ENCODE measurements around the gene HMGCS1.
"Not testable (repeated sequence)": the region's sequence is repeated elsewhere in the genome, so short reads cannot be mapped to it uniquely, and the experiment has no call there.

HMGCS1 gene

DNA sequence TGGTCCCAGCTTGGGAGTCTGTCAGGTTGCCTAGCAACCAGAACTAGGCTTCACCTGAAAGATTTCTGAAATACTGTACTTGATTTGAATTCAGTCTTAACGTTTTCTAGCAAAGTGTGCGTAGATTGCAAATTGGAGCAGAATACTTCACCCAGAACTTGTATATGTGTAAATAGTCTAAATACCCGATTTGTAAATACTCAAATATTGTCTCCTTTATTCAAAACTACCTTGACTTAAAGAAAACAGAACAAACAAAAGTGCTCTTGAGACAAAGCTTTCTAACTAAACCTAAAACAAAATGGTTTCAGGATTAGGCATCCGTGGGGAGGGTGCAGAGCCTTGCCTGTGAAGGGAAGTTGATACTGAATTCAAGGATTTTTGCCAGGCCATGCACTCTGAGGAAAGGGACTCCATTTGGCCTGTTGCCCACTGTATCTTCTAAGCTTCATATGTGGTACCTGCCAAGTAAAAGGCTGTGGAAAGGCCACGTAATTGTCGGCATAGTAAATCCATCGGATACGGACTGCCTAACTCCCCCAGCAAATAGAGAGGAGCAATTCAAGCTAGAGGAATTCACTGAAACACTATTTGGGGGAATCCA is 744 bp upstream of the HMGCS1 start:
- in situ Hi-C loops (cut with MboI; ENCODE audit: low sequenced_read_pairs): no loop called here

DNA sequence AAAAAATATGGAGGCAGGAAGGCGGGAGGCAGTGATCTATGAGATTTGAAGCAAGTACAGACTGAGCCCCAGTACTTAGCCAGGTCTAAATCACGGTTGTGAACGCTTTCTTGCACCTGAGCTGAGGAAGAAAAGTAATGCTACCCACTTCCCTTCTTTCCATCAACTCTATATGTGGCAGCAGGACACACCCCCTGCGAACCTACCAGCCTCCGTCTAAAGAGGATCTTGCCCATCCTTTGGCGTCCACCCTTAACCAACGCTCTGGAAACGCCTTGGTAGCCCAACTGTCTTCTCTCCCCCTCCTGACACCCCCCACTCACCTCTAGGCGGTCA is 545 bp downstream of the HMGCS1 start:
- in situ Hi-C loops (cut with MboI; ENCODE audit: low sequenced_read_pairs): no loop called here

DNA sequence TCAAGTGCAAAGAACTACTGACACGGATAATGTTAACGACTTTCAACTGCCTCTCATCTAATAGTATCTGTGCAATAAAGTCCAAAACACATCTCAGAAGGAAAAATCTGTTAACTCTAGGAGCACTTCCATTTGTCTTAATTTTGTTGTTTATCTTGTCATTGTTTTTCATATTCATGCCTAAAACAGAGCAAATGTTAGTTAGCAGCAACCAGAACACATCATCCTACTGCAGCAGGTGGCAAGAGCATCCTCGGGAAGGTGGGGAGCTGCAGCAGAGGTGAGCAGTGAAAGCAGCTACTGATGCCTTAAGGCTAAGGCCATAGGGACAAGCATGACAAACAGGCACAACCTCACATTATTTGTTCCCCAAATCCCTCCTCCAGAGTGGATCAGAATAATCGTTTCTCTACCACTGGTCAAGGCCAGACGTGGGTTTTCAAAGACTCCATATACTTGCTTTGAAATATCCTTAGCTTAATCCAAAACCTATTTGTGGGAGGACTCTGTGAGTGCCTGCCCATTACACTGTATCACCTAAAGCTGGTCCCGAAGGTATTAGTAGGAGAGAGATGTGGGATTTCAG is 1.0 kb downstream of the HMGCS1 start:
- in situ Hi-C loops (cut with MboI; ENCODE audit: low sequenced_read_pairs): no loop called here

DNA sequence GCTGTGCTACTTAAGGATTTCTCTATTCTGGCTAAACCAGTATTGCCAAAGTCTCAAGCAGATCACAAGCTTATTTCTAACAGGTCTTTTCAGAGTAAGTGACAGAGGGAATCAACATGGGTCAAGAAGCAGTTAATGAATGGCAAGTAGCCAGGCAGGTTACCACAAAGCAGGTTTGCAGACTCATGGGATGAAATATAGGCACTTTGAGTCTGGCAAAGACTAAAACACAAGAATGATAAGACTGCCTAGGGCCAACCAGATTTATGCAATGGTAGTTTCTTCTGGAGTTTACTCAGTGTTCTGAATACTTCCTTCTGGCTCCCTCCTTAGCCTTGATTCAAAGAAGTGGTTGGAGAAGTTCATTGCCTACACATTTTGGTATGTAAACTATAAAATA is 3.6 kb downstream of the HMGCS1 start:
- in situ Hi-C loops (cut with MboI; ENCODE audit: low sequenced_read_pairs): no loop called here

DNA sequence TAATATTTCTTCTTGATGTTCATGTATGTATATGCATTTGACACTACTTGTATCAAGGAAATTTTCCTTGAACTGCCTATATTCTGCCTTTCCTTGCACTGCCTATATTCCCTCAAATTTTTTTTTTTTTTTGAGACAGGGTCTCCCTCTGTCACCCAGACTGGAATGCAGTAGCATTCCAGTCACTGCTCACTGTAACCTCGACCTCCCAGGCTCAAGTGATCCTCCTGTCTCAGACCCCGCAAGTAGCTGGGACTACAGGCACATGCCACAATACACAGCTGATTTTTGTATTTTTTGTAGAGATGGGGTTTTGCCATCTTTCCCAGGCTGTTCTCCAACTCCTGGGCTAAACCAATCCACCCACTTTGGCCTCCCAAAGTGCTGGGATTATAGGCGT is 4.1 kb downstream of the HMGCS1 start:
- in situ Hi-C loops (cut with MboI; ENCODE audit: low sequenced_read_pairs): no loop called here

DNA sequence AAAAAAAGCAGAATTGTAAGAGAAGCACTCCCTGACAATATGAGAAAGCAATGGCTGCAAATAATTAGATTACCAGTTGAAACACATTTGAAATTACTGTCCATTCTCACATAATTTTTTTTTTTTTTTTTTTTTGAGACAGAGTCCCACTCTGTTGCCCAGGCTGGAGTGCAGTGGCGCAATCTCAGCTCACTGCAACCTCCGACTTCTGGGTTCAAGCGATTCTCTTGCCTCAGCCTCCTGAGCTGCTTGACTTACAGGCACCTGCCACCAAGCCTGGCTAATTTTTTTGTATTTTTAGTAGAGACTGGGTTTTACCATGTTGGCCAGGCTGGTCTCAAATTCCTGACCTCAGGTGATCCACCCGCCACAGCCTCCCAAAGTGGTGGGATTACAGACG is 6.3 kb downstream of the HMGCS1 start:
- in situ Hi-C loops (cut with MboI; ENCODE audit: low sequenced_read_pairs): not testable (repeated sequence)

DNA sequence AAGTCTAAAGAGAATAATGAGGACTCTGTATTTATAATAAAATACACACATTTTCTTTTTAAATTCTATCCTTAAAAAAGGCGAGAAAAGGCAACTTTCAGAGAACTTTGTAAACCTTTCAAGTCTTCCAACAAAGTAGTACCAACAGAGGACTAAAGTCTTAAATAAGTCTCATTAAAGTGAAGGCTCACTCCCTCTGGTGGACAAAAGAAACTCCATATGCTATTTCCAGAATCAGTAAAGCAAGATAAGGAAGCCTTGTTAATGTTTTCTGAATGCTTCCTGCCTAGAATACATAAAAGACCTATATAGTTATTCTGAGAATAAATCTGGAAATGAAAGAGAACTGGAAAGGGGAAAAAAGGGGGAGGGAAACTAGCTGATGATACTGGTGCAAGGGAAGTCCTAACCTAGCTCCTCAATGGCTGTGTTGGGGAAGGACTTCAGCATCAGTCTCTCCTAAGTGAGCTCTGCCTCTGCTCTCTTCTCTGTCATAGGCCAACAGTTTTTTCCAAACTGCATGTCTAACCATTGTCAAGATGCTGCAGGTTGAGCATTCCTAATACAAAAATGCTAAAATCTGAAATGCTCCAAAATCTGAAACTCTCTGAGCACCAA is 7.2 kb downstream of the HMGCS1 start:
- in situ Hi-C loops (cut with MboI; ENCODE audit: low sequenced_read_pairs): no loop called here

DNA sequence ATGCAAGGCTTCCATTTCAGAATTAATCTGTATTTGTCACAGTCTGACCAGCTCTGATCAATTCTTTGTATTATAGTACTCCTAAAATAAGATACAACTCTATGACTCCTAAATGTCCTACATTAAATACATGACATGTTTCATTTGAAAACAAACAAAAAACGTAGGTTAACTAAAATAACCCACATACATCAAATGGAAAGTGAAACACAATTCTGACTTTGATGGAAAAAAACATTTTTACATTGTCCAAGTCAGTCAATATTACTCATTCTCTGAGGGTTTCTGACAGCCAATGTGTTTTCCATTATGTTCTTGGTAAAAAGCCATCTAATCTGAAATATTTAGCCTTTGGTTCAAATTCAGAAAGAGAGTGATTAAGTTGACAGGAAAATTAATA is 8.7 kb downstream of the HMGCS1 start:
- in situ Hi-C loops (cut with MboI; ENCODE audit: low sequenced_read_pairs): no loop called here

DNA sequence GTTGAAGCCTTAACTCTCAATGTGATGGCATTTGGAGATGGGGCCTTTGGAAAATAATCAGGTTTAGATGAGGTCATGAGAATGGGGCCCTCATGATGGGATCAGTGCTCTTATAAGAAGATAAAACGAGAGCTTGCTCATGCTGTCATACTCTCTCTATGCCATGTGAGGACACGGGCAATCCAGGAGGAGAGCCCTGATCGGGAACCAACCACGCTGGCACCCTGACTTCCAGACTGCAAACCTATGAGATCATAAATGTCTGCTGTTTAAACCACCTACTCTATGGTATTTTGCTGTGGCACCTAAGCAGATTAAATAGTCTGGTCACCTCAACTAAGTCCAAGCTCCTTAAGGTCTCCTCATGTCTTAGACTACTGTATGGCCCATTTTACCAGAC is 10.0 kb downstream of the HMGCS1 start:
- in situ Hi-C loops (cut with MboI; ENCODE audit: low sequenced_read_pairs): no loop called here

DNA sequence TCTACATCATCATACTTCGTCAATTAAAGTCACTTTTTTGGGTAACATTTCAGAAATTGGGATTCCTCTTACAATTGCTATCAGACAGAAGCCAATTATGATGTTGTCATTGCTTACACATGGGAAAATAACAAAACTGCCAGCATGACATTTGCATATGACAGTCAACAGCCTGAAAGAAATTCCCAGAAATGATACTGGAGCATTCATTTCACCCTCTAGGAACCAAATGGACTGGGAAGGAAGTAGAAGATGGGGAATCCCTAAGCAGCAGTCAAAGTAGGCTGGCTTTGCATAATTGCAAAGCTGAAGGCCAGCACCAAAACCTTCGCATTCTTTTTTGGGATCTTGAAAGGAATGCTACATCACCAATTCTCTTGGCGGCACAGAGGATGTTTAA is 10.7 kb downstream of the HMGCS1 start:
- in situ Hi-C loops (cut with MboI; ENCODE audit: low sequenced_read_pairs): no loop called here

DNA sequence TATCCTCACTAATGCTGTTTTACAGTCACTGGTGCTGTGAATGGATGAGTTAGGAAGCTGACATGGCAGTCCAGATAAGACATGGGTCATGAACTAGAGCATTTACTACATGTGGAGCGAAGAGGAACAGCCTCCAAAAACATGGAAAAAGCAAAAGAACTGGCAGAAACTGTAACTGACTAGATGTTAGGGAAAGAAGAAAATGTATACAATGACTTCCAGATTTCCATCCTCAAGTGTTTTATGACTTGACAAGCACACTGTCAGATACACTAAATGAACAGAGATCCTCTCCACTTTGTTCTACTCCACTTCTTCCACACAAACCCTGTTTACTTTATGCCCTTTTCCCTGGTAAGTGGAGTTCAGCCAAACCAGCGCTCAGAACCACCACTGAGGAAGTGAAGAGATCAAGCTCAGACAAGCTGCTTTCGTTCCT is 11.5 kb downstream of the HMGCS1 start:
- in situ Hi-C loops (cut with MboI; ENCODE audit: low sequenced_read_pairs): no loop called here

DNA sequence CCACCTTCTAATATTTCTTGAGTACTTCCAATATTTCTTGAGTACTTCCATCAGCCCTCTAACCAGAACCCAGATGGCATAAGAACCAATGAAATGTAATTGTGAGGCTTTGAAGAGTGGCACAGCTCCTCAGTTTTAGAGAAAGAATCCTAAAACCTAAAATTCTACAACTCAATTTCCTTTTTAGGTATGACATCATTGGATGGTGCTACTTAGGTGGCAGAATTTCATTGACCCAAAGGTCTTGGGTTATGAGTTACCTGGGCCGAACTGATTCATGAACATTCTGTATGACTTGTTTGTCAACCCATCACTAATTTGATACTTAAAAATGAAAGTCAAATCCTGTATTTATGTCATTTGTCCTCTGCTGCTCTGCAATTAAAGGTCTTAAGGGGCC is 13.1 kb downstream of the HMGCS1 start:
- in situ Hi-C loops (cut with MboI; ENCODE audit: low sequenced_read_pairs): no loop called here

DNA sequence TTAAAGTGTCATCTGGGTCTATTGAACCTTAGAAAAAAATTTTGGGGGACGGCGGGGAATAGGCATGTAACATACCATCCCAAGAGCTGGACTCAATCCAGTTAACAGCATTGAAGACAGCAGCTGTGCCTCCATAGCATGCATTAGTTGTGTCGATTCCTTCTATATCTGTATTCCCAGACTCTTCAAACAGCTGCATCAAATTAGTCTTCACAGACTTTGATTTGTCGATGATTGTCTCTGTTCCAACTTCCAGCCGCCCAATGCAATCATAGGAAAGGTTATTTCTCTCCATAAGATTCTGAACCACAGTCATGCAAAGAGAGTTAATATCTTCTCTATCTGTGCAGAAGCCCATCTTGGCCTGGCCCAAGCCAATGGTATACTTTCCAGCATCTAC is 14.8 kb downstream of the HMGCS1 start:
- in situ Hi-C loops (cut with MboI; ENCODE audit: low sequenced_read_pairs): no loop called here

DNA sequence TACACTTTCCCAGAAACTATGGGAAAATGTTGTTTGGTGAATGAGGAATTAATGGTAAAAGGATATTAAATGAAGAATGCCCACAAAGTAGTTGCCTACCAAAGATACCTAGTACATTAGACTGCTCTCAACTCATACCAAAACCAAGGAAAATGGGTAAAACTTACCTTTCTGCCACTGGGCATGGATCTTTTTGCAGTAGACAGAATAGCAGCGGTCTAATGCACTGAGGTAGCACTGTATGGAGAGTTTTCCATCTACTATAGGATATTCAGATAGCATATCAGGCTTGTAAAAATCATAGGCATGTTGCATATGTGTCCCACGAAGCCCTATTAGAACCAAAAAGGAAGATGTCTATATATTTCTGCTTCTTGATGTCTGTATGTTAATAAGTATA is 16.4 kb downstream of the HMGCS1 start:
- in situ Hi-C loops (cut with MboI; ENCODE audit: low sequenced_read_pairs): no loop called here

DNA sequence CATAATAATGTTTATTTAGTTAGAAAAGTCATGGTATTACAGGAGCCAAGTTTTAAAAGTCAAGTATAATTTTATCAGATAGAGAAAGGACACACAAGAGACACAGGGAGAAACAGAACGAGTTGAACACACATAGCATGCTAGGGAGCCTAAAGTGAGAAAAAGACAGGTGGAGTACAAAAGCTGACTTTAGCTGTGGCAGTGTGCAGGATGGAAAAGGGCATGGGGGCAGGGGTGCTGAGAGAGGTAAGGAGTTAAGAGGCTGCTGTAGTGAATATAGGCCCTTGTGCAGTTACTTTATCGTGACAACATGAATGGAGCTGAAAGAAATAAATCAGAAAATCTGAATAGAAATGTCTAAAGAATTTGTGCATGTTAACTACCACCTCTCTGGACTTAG is 18.0 kb downstream of the HMGCS1 start:
- in situ Hi-C loops (cut with MboI; ENCODE audit: low sequenced_read_pairs): no loop called here

DNA sequence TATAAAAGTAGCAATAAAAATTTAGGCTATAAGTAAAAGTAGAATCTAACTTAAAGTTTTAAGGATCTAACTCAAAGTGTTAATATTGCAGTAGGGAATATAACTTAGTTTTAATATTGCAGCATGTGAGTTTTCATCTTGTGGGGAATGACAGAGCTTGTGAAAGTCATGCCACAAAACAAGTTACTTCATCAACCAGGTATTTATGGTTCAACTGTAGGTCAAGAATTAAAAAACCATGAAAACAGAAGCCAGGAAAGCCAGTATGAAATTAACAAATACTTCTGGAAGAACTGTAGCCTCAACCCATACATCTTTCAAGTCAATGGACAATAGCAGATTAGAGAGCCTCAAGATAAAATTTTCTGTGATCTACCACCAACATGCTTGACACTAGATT is 19.0 kb downstream of the HMGCS1 start:
- in situ Hi-C loops (cut with MboI; ENCODE audit: low sequenced_read_pairs): no loop called here

DNA sequence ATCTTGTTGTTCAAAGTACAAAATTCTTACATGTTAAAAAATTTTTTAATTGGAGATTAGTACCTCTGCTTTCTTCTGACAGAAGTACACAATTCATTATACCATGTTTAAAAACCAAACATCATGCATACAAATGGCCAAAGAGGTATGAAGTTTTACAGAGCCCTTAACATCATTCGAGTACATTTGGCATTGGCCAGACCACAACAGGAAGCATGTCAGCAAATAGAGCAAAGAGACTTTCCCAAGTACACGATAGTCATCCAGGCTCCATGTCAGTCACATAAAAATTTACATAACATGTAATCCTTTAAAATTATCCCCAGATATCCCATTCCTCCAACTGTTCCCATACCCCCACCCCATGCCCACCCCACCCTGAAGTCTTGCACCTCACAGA is 22.5 kb downstream of the HMGCS1 start:
- in situ Hi-C loops (cut with MboI; ENCODE audit: low sequenced_read_pairs): no loop called here

DNA sequence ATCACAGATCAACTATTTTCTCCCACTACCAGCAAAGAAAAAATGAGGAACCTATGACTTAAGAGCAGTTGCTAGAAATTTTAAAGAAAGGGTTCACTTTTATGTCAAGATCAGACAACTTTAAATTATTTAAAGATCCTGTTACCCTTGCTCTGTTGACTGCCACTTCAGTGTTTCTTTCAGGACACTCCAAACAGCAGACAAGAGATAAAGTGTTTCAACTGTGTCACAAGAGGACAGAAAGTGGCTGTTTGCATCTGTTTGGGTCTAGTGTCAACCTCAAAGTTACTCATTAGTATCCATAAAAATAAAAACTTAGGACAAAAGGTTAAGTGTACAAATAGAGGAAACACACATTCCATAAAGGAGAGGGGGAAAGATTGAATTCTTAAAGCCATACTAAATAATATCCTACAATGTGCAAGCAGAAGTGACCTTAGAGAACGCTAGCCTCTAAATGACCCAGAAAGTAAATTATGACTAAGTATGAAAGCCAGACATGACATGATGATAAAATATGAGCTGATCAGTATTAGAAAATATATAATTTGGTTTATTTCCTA is 24.9 kb downstream of the HMGCS1 start:
- in situ Hi-C loops (cut with MboI; ENCODE audit: low sequenced_read_pairs): no loop called here

DNA sequence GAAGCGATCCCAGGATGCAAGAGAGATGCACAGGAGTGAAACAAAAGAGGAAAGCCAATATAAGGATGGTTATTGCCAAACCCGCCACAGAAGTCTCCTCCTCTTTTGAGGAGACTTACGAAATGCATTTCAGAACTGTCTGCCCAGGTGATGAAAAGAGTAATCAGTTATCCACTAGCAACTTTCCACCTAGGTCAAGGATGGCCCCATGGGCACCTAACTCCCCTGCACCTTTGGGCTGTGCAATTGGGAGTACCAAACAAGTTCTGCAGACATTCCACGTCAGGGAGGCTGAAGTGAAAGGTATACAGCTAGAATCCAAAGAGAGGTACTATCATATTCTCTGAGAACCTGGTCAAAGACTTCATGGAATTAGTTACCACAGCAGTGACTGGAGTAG is 25.7 kb downstream of the HMGCS1 start:
- in situ Hi-C loops (cut with MboI; ENCODE audit: low sequenced_read_pairs): no loop called here

DNA sequence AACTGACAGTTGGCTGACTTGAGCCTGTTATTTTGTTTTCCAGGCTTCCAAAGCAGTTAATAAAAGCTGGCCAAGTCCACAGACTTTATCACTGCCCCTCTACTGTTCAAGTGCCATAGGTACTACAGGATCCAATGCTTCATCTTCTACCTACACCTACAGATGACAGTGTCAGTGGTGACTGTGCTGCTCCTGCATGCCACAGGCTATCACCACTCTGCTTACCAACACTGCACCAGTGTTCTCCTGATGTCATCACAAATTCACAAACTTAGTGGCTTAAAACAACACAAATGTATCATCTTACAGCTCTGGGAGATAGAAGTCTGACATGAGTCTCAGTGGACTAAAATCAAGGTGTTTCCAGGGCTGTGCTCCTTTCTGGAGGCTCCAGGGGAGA is 26.6 kb downstream of the HMGCS1 start:
- in situ Hi-C loops (cut with MboI; ENCODE audit: low sequenced_read_pairs): no loop called here

DNA sequence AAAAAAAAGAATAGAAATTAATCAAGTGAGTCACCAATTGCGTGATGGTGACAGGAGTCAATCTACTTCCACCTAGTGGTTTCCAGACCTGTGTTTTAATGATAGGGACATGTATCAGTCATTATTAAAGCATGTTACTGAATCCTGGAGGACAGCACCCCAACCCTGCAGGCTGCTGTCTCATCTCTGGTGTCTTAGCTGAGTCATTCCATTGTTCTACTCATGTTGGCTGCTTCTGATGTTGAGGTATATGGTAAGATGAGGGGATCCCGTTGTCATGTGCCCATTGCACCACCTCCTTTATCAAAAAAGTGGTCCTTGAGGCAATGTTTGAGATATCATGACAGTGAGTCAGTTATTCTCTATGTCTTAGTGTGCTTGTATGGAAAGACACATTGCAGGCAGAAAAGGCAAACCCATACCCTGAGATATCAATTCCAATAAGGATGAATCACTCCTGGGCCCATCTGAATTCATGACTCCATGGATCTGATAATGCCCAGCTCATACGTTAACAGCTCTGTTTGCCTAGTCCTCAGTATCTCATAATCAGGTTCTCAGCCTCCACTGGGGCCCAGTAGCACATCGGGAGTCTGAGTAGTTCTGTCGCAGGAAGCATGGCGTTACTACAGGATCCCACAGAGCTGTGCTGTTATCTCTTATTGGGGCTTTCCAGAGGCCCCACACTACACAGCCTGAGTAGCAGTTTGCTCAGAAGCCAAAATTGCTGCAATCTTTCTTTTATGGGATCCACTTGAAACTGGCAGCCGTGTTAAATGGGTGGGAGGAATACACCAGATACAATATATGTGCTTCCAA is 31.2 kb downstream of the HMGCS1 start:
- in situ Hi-C loops (cut with MboI; ENCODE audit: low sequenced_read_pairs): no loop called here
